Esophagus muscularis mucosa (tissue), 4 donors: ENCODE data around the gene LRSAM1. TPM values are rescaled to one million over a fixed set of nuclear protein-coding genes. Genes with fewer than 3 reads are reported as not detected.
"Not testable (repeated sequence)": the region's sequence is repeated elsewhere in the genome, so short reads cannot be mapped to it uniquely, and the experiment has no call there.

Experiments
- DNase-seq: peaks from one replicate; pipeline ENCODE4 v3.0.0-alpha.2; 2017; ENCODE audit errors: extremely low spot score
- H3K27ac ChIP-seq, 4 donors: fragments of 200-600 bp; sonication (generic); replicated peaks in 1 of 4; 1 replicate in 3 of 4; 2 replicates in 1 of 4; pipeline ENCODE4 v1.5.1; 2016 to 2019; ENCODE audit warnings: mild to moderate bottlenecking in 1 of 4
- H3K27me3 ChIP-seq, 4 donors: fragments of 200-600 bp; sonication (generic); one replicate each; pipeline versions ENCODE4 v1.5.1 to v1.6.0; 2016 to 2019
- H3K36me3 ChIP-seq, 4 donors: fragments of 200-600 bp; sonication (generic); one replicate each; pipeline ENCODE4 v1.5.1; 2016 to 2019
- H3K4me1 ChIP-seq, 4 donors: fragments of 200-600 bp; sonication (generic); one replicate each; pipeline ENCODE4 v1.5.1; 2016 to 2019
- H3K4me3 ChIP-seq, 4 donors: fragments of 200-600 bp; sonication (generic); 1 replicate in 2 of 4; 2 replicates in 2 of 4; pipeline ENCODE4 v1.5.1; 2016 to 2019; ENCODE audit warnings: mild to moderate bottlenecking in 4 of 4, moderate library complexity in 1 of 4
- H3K9me3 ChIP-seq, 4 donors: fragments of 200-600 bp; sonication (generic); 1 replicate in 3 of 4; 2 replicates in 1 of 4; pipeline ENCODE4 v1.5.1; 2016 to 2019
- EP300 ChIP-seq: sonication (generic); formaldehyde crosslinking; IDR thresholded peaks from one replicate; pipeline ENCODE4 v1.6.1; 2017; ENCODE audit warnings: antibody characterized with exemption
- POLR2A ChIP-seq: fragments of 450-650 bp; IDR thresholded peaks from one replicate; pipeline ENCODE4 v1.6.1; 2017; ENCODE audit warnings: antibody characterized with exemption, moderate library complexity, mild to moderate bottlenecking, low read depth
- POLR2AphosphoS5 ChIP-seq, 2 donors: sonication (generic); formaldehyde crosslinking; IDR thresholded peaks; one replicate each; pipeline ENCODE4 v1.6.1; 2017; ENCODE audit warnings: antibody characterized with exemption in 2 of 2
- WGBS: methylation state at CpG from one replicate; pipeline ENCODE4 v1.1.5; 2018; 5-methylcytosine and 5-hydroxymethylcytosine counted together
- intact Hi-C: fragments of 100-400 bp; cut with DNase I; formaldehyde crosslinking; loops from one replicate; pipeline ENCODE4 v1.15.1; 2023
- total RNA-seq, 4 donors: library from RNA; depleted of rRNA; stranded (reverse); fragments of >200 nt; gene quantifications; one replicate each; pipeline versions ENCODE4 v1.1.0 to v1.2.1, GENCODE V29; 2016
- TF ChIP-seq, protein P1 (sequence below), 3 experiments: fragments of 200-600 bp in 2 of 3; fragments of 450-650 bp in 1 of 3; sonication (generic) in 2 of 3; IDR thresholded peaks; one replicate each; pipeline ENCODE4 v1.5.1; 2017 to 2019; ENCODE audit warnings: antibody characterized with exemption in 3 of 3, mild to moderate bottlenecking in 2 of 3, moderate library complexity in 1 of 3

Gene LRSAM1
- total RNA-seq, 4 donors from 2014 or later, result 13.6 to 26.2 (median 18.8) TPM

DNA sequence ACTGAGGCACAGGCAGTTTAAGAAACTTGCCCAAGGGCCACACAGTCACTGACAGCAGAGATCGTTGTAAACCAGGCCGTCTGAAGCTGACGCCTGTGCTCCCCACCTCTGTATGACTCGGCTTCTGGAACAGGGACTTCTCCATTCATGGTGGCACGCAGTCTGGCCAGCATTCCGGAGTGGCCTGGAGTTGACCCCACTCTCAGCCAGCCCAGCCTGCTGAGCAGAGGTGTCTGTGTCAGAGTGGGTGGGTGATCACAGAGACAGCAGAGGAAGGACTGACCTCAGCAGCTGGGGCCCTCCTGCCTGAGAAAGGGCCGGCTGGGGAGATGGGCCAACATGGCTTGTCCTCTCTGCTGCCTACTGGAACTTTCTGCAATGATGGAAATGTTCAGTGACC is 12.6 kb downstream of the LRSAM1 start:
- intact Hi-C loops, result no loop called here
- 42% methylated on average over 3 of the region's 7 CpGs for WGBS
- Histone ChIP-seq H3K27ac (no peak overlapping the region), H3K4me1 (peaks cover 0 to 2% (median 0%) of the 10 kb centered on the region in 4 donors), H3K36me3 (peaks cover 57 to 96% (median 83%) of the 10 kb centered on the region in 4 donors), H3K27me3 (no peaks in the 10 kb centered on the region), H3K9me3 (no peaks in the 10 kb centered on the region), H3K4me3 (no peak overlapping the region)
- DNase-seq, result no peak
- TF ChIP-seq, protein P1, sequence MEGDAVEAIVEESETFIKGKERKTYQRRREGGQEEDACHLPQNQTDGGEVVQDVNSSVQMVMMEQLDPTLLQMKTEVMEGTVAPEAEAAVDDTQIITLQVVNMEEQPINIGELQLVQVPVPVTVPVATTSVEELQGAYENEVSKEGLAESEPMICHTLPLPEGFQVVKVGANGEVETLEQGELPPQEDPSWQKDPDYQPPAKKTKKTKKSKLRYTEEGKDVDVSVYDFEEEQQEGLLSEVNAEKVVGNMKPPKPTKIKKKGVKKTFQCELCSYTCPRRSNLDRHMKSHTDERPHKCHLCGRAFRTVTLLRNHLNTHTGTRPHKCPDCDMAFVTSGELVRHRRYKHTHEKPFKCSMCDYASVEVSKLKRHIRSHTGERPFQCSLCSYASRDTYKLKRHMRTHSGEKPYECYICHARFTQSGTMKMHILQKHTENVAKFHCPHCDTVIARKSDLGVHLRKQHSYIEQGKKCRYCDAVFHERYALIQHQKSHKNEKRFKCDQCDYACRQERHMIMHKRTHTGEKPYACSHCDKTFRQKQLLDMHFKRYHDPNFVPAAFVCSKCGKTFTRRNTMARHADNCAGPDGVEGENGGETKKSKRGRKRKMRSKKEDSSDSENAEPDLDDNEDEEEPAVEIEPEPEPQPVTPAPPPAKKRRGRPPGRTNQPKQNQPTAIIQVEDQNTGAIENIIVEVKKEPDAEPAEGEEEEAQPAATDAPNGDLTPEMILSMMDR (IDR thresholded peaks at IDR 0.05), result no peak
- TF ChIP-seq POLR2AphosphoS5 (IDR thresholded peaks at IDR 0.05) (no peak), POLR2A (no peak), EP300 (no peak)

- intact Hi-C loops, result not testable (repeated sequence)
- peaks cover 48 to 90% (median 78%) of the 10 kb centered on the region in 4 donors for H3K36me3 ChIP-seq
Measured at GRCh38 chr9:127466407-127466917, 15.2 kb downstream of the LRSAM1 start.

GRCh38 chr9:127467621-127468020 is 16.3 kb downstream of the LRSAM1 start:
- Histone ChIP-seq H3K36me3 (peaks cover 36 to 83% (median 67%) of the 10 kb centered on the region in 4 donors), H3K27ac (no peak overlapping the region), H3K4me3 (no peak overlapping the region), H3K4me1 (no peaks in the 10 kb centered on the region), H3K9me3 (no peaks in the 10 kb centered on the region), H3K27me3 (no peaks in the 10 kb centered on the region)
- no peak for DNase-seq
- TF ChIP-seq EP300, result no peak
- no peak for TF ChIP-seq POLR2AphosphoS5 (IDR thresholded peaks at IDR 0.05)
- no peak for TF ChIP-seq POLR2A
- TF ChIP-seq, protein P1 (IDR thresholded peaks at IDR 0.05), result no peak
- 91% methylated on average over 14 of the region's 14 CpGs for WGBS
- intact Hi-C loops, result no loop called here

More at GRCh38 chr9:127466407-127466917, 15.2 kb downstream of the LRSAM1 start:
- 96% methylated on average over 5 of the region's 5 CpGs for WGBS
- H3K27ac ChIP-seq, H3K4me1 ChIP-seq, H3K27me3 ChIP-seq, H3K4me3 ChIP-seq, DNase-seq, H3K9me3 ChIP-seq: not testable (repeated sequence)

GRCh38 chr9:127470662-127471061 is 19.4 kb downstream of the LRSAM1 start:
- H3K4me3 ChIP-seq, result no peak overlapping the region
- TF ChIP-seq POLR2A (no peak), POLR2AphosphoS5 (IDR thresholded peaks at IDR 0.05) (no peak), EP300 (no peak)
- TF ChIP-seq, protein P1 (IDR thresholded peaks at IDR 0.05), result no peak
- H3K27me3 ChIP-seq, result no peaks in the 10 kb centered on the region
- intact Hi-C loops, result no loop called here
- peaks cover 24 to 83% (median 62%) of the 10 kb centered on the region in 4 donors for H3K36me3 ChIP-seq
- H3K9me3 ChIP-seq, result no peaks in the 10 kb centered on the region
- 94% methylated on average over 3 of the region's 3 CpGs for WGBS
- DNase-seq, result no peak
- no peak overlapping the region for H3K27ac ChIP-seq
- H3K4me1 ChIP-seq, result no peaks in the 10 kb centered on the region

GRCh38 chr9:127473501-127473900 is 22.2 kb downstream of the LRSAM1 start:
- Histone ChIP-seq H3K4me1 (no peaks in the 10 kb centered on the region), H3K9me3 (no peaks in the 10 kb centered on the region), H3K27me3 (no peaks in the 10 kb centered on the region), H3K36me3 (peaks cover 20 to 84% (median 68%) of the 10 kb centered on the region in 4 donors), H3K27ac (no peak overlapping the region), H3K4me3 (no peak overlapping the region)
- no peak for DNase-seq
- WGBS, result 90% methylated on average over 10 of the region's 10 CpGs
- intact Hi-C loops, result no loop called here
- TF ChIP-seq, protein P1 (IDR thresholded peaks at IDR 0.05), result no peak
- TF ChIP-seq EP300 (no peak), POLR2A (no peak), POLR2AphosphoS5 (IDR thresholded peaks at IDR 0.05) (no peak)
